Small intestine (tissue), 7 donors: ENCODE results near the gene AQR. TPM values are rescaled to one million over a fixed set of nuclear protein-coding genes. Genes with fewer than 3 reads are reported as not detected.

ENCODE experiments used
- DNase-seq, 2 donors: peaks; one replicate each; pipeline versions ENCODE4 v3.0.0 to v3.0.0-alpha.2; 2013
- FAIRE-seq: peaks from 2 replicates; lab custom pipeline; 2012; peaks lifted over from hg19 to GRCh38; lab: Jason Lieb, UNC
- H3K27ac ChIP-seq, 3 donors: one replicate each; pipeline ENCODE4 v1.5.1; 2013; ENCODE audit warnings: low read length in 2 of 3, mild to moderate bottlenecking in 2 of 3, control low read depth in 1 of 3, inconsistent platforms in 1 of 3, low read depth in 1 of 3, moderate library complexity in 1 of 3
- H3K27me3 ChIP-seq, 3 donors: one replicate each; pipeline ENCODE4 v1.6.1; 2013; ENCODE audit warnings: low read length in 3 of 3, inconsistent platforms in 1 of 3; ENCODE audit not compliant: control insufficient read depth in 3 of 3, insufficient read depth in 3 of 3
- H3K36me3 ChIP-seq, 3 donors: one replicate each; pipeline ENCODE4 v1.6.1; 2013; ENCODE audit warnings: low read length in 3 of 3, inconsistent platforms in 1 of 3, low read depth in 1 of 3, mild to moderate bottlenecking in 1 of 3, moderate library complexity in 1 of 3; ENCODE audit not compliant: control insufficient read depth in 3 of 3, insufficient read depth in 2 of 3
- H3K4me1 ChIP-seq, 3 donors: one replicate each; pipeline ENCODE4 v1.6.1; 2013; ENCODE audit warnings: low read length in 2 of 3, inconsistent platforms in 1 of 3, low read depth in 1 of 3, mild to moderate bottlenecking in 1 of 3, moderate library complexity in 1 of 3; ENCODE audit not compliant: control insufficient read depth in 3 of 3, insufficient read depth in 2 of 3
- H3K4me3 ChIP-seq, 3 donors: one replicate each; pipeline ENCODE4 v1.5.1; 2013; ENCODE audit warnings: low read length in 3 of 3, control low read depth in 1 of 3, inconsistent platforms in 1 of 3, low read depth in 1 of 3, mild to moderate bottlenecking in 1 of 3, moderate library complexity in 1 of 3
- H3K9me3 ChIP-seq, 2 donors: one replicate each; pipeline ENCODE4 v1.6.1; 2013; ENCODE audit warnings: low read depth in 1 of 2, low read length in 1 of 2; ENCODE audit not compliant: control insufficient read depth in 2 of 2, insufficient read depth in 1 of 2
- WGBS, 3 donors: extraction: QIAGEN DNeasy Blood & Tissue Kit; methylation state at CpG; one replicate each; pipeline ENCODE4 v1.1.7; 2013; 5-methylcytosine and 5-hydroxymethylcytosine counted together
- polyA plus RNA-seq, 4 donors: library from polyadenylated mRNA; stranded (reverse) in 3 of 4; unstranded in 1 of 4; fragments of 200-250 nt in 3 of 4; fragments of 120-200 nt in 1 of 4; gene quantifications; one replicate each; pipeline versions ENCODE4 v1.2.1 to v1.2.3, GENCODE V29; 2013
- donor health status: healthy with polysubstance abuse.
- donor health status: control.
- donor health status: control.
- donor health status: Bipolar disorder and iron deficiency.
- donor health status: healthy.

AQR gene
- polyA plus RNA-seq, 4 donors: 6.8 to 26.5 (median 8.7) TPM

- H3K36me3 ChIP-seq: peaks cover 7 to 12% (median 10%) of the 10 kb centered on the region in 3 donors
Observed at GRCh38 chr15:34855893-34856292, 113.6 kb downstream of the AQR start.

GRCh38 chr15:34855413-34855812 is 114.1 kb downstream of the AQR start:
- whole genome bisulfite sequencing, 3 donors: 4 to 19% (median 17%) methylated on average over 1 of the region's 1 CpG
- FAIRE-seq: no peak

More at GRCh38 chr15:34855893-34856292, 113.6 kb downstream of the AQR start:
- Histone ChIP-seq H3K4me1 (no peaks in the 10 kb centered on the region), H3K4me3 (no peak overlapping the region), H3K27me3 (no peaks in the 10 kb centered on the region), H3K27ac (no peak overlapping the region), H3K9me3 (no peaks in the 10 kb centered on the region)
- DNase-seq: no peak
- no peak for FAIRE-seq

GRCh38 chr15:34854232-34854631 is 115.3 kb downstream of the AQR start:
- FAIRE-seq (no peak), DNase-seq (no peak)
- peaks cover 0 to 2% of the 10 kb centered on the region in 2 donors for H3K9me3 ChIP-seq
- WGBS, 3 donors: 83 to 90% (median 85%) methylated on average over 2 of the region's 2 CpGs
- no peaks in the 10 kb centered on the region for H3K4me1 ChIP-seq
- no peak overlapping the region for H3K27ac ChIP-seq
- H3K36me3 ChIP-seq: peaks cover 8 to 12% (median 10%) of the 10 kb centered on the region in 3 donors
- no peaks in the 10 kb centered on the region for H3K27me3 ChIP-seq
- H3K4me3 ChIP-seq: no peak overlapping the region

More at GRCh38 chr15:34855413-34855812, 114.1 kb downstream of the AQR start:
- H3K4me1 ChIP-seq: no peaks in the 10 kb centered on the region
- H3K9me3 ChIP-seq: no peaks in the 10 kb centered on the region
- no peaks in the 10 kb centered on the region for H3K27me3 ChIP-seq
- no peak for DNase-seq
- H3K36me3 ChIP-seq: peaks cover 7 to 12% (median 10%) of the 10 kb centered on the region in 3 donors
- no peak overlapping the region for H3K4me3 ChIP-seq
- no peak overlapping the region for H3K27ac ChIP-seq

GRCh38 chr15:34853001-34853758 is 116.4 kb downstream of the AQR start:
- H3K4me1 ChIP-seq: no peaks in the 10 kb centered on the region
- peaks cover 0 to 2% of the 10 kb centered on the region in 2 donors for H3K9me3 ChIP-seq
- peaks cover 8 to 12% (median 8%) of the 10 kb centered on the region in 3 donors for H3K36me3 ChIP-seq
- H3K4me3 ChIP-seq: no peak overlapping the region
- 71 to 86% (median 81%) methylated on average over 2 of the region's 2 CpGs for WGBS, 3 donors
- no peak overlapping the region for H3K27ac ChIP-seq
- FAIRE-seq: no peak
- H3K27me3 ChIP-seq: no peaks in the 10 kb centered on the region
- DNase-seq: peak in 1 of 2 donors; percentile 4

- Histone ChIP-seq H3K9me3 (peaks cover 0 to 7% of the 10 kb centered on the region in 2 donors), H3K27ac (no peak overlapping the region), H3K4me3 (no peak overlapping the region), H3K36me3 (peaks cover 4 to 6% (median 6%) of the 10 kb centered on the region in 3 donors), H3K27me3 (no peaks in the 10 kb centered on the region), H3K4me1 (no peaks in the 10 kb centered on the region)
- WGBS, 3 donors: 79 to 93% (median 91%) methylated on average over 4 of the region's 4 CpGs
- FAIRE-seq (no peak), DNase-seq (no peak)
Observed at GRCh38 chr15:34851751-34852150, 117.8 kb downstream of the AQR start.

GRCh38 chr15:34851007-34851406 is 118.5 kb downstream of the AQR start:
- no peak for FAIRE-seq
- 85 to 96% (median 90%) methylated on average over 3 of the region's 3 CpGs for WGBS, 3 donors
- peaks cover 2 to 4% (median 4%) of the 10 kb centered on the region in 3 donors for H3K36me3 ChIP-seq

GRCh38 chr15:34850121-34850520 is 119.4 kb downstream of the AQR start:
- 65 to 74% (median 70%) methylated on average over 10 of the region's 10 CpGs for WGBS, 3 donors
- H3K4me1 ChIP-seq: no peaks in the 10 kb centered on the region
- H3K27ac ChIP-seq: no peak overlapping the region
- peaks cover 0 to 4% (median 0%) of the 10 kb centered on the region in 3 donors for H3K36me3 ChIP-seq
- no peaks in the 10 kb centered on the region for H3K27me3 ChIP-seq
- no peak overlapping the region for H3K4me3 ChIP-seq
- no peak for DNase-seq
- no peak for FAIRE-seq
- peaks cover 0 to 7% of the 10 kb centered on the region in 2 donors for H3K9me3 ChIP-seq

More at GRCh38 chr15:34851007-34851406, 118.5 kb downstream of the AQR start:
- H3K4me1 ChIP-seq: no peaks in the 10 kb centered on the region
- DNase-seq: no peak
- H3K4me3 ChIP-seq: no peak overlapping the region
- no peaks in the 10 kb centered on the region for H3K27me3 ChIP-seq
- H3K27ac ChIP-seq: no peak overlapping the region
- H3K9me3 ChIP-seq: peaks cover 0 to 7% of the 10 kb centered on the region in 2 donors

- no peaks in the 10 kb centered on the region for H3K27me3 ChIP-seq
- peaks cover 0 to 7% of the 10 kb centered on the region in 2 donors for H3K9me3 ChIP-seq
- H3K4me1 ChIP-seq: no peaks in the 10 kb centered on the region
- H3K36me3 ChIP-seq: peaks cover 0 to 2% (median 0%) of the 10 kb centered on the region in 3 donors
- no peak for FAIRE-seq
- no peak overlapping the region for H3K4me3 ChIP-seq
- 92 to 97% (median 96%) methylated on average over 3 of the region's 3 CpGs for WGBS, 3 donors
- no peak overlapping the region for H3K27ac ChIP-seq
- no peak for DNase-seq
Observed at GRCh38 chr15:34849364-34849959, 120.1 kb downstream of the AQR start.
